EH (cell line): ENCODE results near the gene PHF14.

Experiments used
- DNase-seq: peaks from one replicate; pipeline ENCODE4 v3.0.0-alpha.2; 2015; ENCODE audit warnings: low read depth

PHF14 gene

DNA sequence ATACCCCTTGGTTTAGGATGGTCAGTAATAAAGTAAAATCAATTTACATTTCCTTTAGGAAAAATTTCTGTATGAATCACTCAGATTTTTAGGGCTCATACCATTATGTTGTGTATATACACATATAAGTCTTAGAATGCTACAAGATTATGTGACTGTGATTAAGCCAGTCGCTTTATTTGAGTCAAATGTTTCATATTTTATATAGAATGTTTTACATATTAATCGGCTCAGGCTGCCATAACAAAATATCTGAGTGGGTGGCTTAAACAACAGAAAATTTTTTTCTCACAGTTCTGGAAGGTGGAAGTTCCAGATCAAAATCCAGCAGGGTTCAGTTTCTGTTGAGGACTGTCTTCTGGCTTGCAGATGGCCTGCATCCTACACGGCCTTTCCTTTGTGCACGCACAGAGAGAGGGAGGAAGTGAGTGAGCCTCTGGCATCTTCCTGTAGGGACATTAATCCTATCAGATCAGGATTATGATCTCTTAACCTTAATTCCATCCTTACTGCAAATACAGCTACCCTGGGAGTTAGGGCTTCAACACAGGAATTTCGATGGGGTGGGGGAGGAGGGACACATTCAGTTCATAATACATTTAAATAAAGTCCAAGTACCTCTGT is 198.0 kb downstream of the PHF14 start:
- DNase-seq = no peak

DNA sequence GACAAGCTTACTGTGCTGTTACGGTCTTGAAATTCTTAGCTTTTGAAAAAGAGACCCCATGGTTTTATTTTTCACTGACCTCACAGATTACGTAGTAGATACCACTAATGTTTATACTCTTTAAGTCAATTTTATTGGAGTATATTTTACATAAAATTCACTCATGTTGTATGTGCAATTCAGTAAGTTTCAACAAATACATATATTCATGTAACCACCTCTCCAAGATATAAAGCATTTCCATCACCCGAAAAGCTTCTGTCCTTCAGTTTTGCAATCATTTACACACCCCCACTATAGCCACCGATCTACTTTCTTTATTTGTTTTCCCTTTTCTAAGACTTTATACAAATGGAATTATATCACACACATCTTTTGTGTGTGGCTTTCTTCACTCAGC is 199.2 kb downstream of the PHF14 start:
- DNase-seq = no peak

DNA sequence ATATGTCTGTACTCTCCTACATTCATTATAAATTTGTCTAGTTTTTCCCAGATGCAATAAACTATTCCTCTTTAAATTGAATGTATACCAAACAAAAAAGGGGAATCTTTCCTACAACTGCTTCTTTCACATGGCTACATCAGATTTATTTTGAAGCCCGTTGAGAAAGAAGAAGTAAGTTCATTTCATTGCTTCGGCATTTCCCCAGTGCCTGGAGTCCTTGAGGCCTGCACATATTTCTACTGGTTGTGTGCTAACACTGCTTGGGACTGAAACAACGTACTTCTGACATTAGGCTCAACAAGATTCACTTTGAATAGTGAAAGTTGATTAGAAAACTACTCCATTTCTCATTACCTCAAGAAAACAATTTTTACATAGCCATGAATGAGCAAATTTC is 201.7 kb downstream of the PHF14 start:
- DNase-seq = no peak

DNA sequence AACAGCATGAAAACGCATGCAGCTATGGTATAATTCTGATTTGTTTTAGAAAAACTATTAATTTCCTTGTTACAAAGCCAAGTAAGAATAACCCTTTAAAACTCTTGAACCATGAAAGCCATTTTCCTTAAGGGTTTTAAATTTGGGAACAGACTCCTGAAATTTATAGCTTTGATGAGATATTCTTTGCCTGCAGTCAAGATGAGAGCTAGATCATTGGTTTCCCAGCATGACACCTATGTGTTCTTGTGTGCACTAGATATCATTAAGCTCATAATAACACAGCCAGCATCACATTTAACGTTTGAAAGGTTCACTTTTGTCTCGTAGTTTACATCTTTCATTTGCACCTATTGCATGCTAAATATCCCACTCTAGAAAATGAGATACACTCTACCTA is 202.2 kb downstream of the PHF14 start:
- no peak for DNase-seq

DNA sequence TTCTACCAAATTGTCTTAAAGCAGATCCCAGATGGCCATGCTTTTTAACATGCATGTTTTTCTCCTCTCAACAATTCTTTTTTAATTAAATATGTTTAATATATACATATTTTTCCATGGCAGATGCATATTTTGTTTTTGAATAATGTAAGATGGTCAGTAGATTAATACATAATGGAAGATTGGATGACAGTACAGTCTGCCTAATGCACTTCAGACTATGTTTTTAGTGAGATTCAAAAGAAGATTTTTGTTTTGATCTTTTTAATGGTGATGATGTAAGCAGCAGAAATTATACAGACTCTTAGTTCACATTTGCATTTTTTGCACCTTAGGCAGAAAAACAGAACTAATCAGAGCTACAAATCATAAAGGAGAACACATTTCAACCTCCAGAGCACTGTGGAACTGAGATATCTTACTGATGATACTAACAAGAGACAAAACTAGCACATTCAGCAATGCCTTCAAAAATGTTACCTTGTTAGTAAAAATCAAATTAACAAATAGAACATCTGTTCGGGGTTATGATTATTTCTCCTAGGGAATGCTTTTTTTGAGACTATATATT is 203.4 kb downstream of the PHF14 start:
- DNase-seq = no peak

DNA sequence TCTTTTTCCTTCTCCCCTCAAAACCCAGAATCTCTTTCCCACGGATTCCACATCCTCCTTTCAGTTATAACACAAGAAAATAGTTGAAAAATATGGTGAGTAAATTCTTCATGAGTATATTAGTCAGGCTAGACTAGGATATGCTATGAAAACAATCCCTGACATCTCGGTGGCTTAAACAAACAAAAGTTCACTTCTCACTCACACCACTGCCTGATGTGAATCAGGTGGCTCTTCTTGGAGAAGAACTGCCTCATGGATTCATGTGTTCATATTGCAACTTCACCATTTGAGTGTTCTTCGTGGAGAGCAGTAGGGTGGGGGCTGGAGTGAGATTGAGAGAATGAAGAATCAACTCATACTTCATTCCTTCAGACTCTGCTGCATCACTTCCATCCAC is 204.1 kb downstream of the PHF14 start:
- peak; percentile 38 for DNase-seq

DNA sequence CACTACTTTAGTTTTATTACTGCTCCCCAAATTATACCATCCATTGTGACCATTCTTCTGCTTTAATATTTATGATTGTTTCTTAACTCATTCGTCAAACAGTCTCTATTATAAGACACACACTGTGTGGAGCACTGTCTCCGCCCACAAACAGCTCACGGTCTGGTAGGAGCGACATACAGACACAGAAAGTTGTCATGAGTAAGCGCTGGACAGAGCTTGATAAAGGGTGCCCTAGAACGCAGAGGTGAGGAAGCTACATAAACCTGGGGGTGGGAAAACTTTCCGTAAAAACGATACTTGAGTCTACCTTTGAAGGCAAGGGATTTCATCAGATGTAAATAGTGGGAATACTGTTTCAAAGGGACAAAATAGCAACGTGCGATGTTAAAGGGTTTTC is 207.9 kb downstream of the PHF14 start:
- DNase-seq = no peak

DNA sequence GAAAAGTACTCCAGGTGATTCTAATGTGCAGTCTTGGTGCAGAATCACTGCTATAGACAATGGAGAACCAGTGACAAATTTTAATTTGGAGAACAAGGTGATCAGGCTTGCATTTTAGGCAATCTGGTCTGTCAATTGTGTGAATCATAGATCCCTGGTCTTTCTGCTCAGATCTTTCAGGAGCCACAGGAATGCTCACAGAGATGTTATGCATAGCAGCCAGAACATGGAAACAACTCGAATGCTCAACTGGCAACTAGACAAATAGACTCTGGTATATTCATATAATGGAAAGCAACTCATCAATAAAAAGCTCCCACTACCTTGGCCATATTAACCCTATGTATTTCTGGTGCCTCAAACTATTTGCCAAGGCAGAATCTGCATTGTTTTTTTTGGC is 209.1 kb downstream of the PHF14 start:
- peak; percentile 51 for DNase-seq

DNA sequence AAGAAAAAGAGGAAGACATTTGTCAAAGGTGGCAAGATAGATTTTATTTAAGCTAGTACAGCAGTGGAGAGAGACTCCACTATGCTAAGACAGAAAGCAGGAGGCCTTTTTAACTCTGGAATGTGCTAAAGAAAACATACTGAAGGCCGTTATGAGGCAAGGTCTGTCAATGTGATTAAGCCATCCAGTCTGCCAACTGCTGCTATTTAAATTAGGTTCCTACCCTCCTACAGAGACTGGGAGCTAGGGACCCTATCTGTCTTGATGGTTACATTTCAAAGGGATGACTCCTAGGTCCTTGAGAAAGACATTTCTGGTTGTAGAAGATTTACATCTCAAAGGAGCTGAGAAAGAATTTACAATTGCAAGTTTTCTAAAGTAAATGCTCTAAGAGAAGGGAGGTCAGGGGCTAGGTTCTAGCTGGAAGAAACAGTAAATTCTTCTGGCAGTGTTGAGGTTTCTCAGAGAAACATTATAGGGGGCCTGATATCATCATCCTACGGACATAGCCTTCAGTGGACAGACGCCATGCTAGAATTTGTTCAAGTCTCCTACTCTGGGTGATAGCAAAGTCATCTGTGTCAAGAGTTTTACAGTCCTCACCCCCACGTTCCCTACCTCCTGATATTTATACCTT is 211.6 kb downstream of the PHF14 start:
- peak; percentile 45 for DNase-seq

DNA sequence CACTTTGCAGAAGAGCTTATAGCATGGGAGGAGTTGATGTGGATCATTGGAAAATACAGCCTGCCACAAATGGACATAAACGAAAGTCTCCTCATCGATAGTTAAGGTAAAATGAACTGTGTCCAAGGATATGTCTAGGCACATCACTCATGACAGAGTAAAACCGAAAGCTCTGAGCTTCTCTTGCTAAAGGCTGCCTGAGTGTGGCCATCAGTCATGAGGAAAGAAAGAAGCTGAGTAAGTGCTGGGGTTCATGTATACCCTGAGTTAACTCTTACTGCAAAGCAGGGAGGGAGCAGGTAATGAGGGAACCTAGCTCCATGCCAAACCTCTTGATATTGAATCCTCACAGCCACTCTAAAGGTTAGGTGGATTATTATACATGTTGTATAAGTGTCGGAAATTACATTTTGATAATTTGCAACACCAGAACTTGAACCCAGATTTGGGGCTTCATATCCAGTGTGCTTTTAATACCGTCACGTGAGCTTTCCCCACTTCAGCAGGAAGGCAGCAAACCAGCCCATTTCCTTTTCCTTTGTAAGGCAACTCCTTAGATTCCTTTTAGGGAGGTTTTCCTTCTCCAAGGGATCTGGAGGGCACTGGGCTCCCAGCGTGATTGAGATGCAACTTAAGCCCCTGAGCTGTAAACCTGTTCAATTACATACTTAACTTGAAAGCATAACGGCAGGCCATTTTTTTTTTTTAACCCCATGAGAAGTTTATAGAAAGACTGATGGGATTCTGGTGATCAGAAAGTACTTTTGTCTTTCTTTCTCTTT is 215.0 kb downstream of the PHF14 start:
- DNase-seq = no peak

DNA sequence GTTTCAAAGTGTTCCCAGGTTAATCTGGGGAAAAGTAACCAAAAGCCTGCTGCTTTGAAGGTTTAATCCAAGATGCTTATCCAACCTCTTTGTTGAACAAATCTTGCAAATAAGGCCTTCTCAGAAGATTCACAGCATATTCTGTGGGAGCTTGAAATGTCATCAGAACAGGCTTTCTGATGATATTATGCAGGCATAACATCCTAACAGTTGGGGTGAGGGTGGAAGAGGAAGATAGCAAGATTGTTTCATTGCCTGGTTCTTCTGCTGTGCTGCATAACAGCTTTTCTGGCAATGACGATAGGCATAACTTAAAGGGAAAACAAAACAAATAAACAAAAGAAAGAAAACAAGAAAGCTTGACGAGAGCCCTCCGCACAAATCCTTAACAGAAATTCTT is 217.4 kb downstream of the PHF14 start:
- no peak for DNase-seq

DNA sequence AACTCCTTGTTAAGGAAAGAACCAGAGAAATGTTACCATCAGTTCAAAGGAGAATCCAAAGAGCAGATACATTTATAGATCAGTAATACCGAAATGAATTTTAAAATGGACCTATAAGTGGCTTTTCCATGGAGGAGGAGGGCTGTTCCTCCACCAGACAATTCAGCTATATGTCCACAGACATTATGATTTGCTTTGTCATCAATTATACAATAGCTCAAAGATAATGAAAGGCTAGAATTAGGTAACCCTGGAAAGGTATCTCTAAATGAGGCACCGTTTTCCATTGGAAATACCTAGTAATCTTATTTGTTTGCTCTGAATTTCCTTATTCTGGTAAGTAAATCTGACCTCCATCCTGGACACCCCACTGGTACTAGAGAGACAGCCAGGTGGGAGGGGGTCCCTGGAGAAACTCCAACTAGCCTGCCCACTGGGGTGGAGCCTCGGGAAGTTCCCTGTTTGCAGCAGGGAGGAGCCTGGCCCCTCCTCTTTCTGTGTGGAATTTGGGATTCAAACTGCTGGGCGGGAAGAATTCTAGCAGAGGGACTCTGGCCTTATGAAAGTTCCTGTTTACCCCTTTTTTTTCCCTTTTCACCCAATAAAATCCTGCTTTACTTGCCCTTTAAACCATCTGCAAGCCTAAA is 218.0 kb downstream of the PHF14 start:
- no peak for DNase-seq

DNA sequence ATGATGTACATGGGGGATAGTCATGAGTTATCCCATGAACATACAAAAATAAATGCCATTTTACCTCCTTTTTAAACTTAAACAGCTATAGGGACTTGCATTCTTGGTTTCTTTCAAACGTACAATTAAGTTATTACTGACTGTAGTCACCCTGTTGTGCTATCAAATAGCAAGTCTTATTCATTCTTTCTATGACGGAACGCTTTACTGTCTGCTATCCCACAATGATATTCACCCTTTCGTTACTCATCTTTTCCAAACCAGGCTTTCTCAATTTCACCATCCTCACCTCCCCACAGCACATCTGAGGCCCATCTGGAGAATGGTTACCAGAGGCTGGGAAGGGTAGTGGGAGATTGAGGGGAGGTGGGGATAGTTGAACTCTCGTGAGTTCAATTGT is 218.8 kb downstream of the PHF14 start:
- peak; percentile 48 for DNase-seq

DNA sequence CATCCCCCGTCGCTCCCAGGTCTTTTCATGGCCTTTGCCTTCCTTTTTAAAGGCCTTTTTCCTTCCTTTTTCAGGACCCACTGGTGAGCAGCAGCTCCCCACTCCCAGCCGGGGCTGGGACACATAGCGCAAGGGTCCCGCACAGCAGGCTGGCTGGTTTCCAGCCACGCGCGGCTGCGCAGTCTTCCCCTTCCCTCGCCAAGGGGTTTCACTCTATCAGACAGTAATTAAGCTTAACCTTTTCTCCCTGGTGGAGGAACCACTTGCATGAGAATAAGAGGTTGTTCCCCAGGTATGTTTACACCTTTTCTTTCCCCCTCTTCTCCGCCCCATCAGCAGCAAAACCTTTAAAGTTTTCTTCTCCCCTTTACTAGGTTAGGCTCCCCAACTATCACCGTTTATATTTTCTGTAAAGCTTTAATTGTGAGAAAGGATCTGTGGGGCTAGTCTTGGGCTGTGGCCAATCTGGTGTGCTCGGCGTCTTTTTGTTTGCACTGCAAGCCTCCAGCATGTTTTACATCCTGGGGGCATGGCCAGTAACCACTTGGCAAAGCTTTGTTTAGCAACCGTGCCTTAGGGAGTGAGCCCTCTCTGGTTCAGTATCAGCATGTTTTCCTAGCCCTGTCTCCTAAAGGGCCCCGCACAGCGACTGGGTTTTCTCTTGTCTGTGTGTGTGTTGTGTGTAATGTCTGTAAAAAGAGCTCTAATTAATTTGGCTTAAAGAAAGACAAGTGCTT is 219.6 kb downstream of the PHF14 start:
- peak; percentile 44 for DNase-seq

DNA sequence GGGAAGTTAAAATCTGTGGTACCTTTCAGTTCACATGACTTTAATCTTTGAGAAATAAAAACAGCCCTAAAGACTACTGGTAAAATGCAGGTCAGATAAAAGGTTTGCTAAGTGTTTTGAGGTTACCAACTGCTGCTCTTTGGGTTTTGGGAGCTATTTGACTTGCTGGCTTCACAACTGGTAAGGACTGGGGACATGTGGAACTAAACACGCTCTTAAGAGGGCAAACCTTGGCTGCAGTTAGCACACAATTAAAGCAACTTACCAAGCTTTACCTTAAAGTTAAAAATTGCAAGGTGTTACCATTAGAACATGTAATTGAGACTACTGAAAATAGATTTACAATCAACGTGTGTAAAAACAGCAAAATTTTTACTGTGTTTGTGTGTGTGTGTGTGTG is 220.2 kb downstream of the PHF14 start:
- no peak for DNase-seq

DNA sequence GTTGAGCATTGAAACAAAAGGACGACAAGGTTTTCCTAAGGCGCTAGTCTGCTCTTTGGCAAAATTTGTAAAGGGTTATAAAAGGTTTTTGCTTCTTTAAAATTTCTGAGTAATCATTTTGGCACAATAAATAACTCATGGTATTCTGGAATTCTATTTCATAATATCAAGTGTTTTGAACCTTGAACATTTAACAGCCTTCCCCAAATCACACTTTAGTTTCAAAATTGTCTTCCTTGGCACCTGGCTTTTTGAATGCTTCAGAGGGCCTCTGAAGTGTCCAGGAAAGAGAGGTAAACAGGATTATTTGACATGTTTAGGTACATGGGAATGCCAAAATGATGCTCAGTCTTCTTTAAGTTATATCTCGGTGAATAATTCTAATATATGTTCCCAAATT is 220.8 kb downstream of the PHF14 start:
- no peak for DNase-seq

DNA sequence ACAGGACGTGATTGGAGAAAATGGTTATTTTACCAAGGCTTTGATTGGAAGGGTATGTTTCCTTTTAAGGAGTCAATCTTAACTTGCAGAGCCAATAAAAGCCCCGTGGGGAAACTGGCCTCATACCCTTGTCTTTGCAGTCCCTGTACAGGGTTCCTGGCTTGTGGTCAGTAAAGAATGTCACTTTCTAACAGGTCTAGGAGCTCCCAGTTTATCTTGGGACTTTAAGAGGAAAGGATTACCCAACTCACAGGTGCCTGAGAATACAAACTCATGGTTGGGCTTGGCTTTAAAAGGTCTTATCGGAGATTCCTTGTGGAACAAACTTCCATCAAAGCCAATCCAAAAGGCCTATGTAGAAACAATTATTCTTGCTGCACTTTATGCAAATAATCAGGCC is 221.8 kb downstream of the PHF14 start:
- DNase-seq = no peak

DNA sequence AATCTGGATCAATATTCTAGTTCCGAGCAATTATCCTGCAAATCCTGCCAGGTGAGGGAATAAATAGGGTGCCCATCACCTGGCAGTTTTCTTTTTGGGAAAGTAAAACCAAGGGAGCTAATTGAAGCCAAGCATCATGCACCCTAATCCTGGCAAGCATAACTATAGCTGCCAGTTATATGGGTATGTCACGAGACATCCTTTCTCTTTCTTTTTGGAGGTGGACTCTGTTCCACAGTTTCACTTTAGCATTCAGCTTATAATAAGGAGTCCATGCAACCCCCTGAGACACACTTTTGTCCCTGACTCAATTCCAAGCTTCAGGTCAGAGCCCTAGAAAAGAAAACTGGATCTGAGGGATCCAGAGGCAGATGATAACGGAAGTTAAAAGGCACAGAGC is 222.5 kb downstream of the PHF14 start:
- DNase-seq = no peak

DNA sequence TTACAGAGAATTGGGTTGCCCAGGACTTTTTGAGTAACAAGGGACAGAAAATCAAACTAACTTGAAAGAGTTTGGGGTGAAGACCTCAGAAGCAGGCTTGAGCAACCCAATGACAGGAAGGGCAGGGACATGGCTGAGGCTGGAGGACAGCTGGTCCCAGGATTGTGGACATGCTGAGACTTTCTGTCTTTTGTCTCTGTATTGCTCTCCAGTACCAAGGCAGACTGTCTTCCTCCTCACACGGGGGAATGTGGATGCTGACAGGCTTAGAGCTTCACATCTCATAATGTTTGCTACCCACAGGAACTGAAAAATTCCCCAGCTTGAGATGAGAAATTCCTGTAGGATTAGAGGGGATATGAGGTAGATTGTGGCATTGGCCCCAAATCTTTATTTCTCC is 229.6 kb downstream of the PHF14 start:
- no peak for DNase-seq

DNA sequence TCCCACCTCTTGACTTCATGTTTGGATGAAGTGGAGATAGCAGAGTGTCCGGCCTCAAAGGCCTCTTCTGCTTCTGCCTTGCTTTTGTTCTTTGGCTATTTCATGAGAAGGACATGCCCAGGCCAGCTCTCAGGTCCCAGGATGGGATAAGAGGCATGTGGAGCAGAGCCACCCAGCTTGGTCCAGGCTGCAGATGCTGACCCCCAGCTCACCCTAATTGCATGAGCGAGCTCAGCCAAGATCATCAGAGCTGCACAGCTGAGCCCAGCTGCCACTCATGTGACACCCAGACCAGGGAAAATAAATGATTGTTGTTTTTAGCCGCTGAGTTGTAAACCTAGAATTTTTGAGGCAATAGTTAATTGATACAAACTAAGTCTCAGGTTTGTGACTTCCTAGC is 230.0 kb downstream of the PHF14 start:
- DNase-seq = no peak

DNA sequence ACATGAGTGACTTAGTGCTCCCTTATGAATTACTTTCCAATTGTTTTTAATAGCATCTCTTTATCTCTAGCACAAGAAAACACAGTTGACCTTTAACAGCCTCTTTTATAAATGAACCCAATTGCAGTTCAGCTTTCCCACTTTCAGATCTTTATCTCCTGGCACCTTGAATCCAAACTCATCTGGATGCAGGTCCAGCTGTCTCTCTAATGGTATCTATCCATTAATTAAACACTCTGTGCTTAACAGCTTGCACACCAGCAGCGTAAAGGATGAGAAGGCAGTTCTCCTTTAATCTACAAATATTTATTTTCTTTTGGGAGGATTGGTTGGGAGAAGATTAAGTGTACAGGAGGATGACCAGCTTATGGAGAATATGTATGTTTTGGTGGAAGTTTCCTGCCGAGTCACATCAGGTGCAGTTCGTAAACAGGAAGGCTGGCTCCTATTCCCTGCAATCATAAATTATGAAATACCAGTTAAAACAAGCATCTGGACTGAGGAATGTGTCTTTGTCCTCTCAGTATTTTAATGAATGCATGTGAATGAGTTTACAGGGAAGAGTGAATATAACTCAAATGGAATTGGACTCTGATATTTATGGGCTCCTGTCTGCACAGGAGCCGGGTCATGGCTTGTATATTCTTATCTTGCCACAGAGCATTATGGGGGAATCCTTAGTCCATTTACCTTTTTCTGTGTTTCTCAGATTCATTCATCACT is 232.7 kb downstream of the PHF14 start:
- no peak for DNase-seq
